G401 (cell line): Measurements from ENCODE around the gene RACGAP1. TPM values are rescaled to one million over a fixed set of nuclear protein-coding genes. Genes with fewer than 3 reads are reported as not detected.
"Not testable (repeated sequence)": the region's sequence is repeated elsewhere in the genome, so short reads cannot be mapped to it uniquely, and the experiment has no call there.

Experiments
- DNase-seq: peaks from one replicate; pipeline ENCODE4 v3.0.0-alpha.2; 2015; ENCODE audit warnings: low spot score
- in situ Hi-C: cut with HindIII; loops from 2 replicates; pipeline ENCODE4 v1.10.0; 2016; ENCODE audit warnings: low sequenced_read_pairs, mixed read lengths
- total RNA-seq: library from RNA; depleted of rRNA; stranded (reverse); fragments of >200 nt; shearing (Covaris generic); gene quantifications from 2 replicates; pipeline ENCODE4 v1.2.3, GENCODE V29; 2014

The RACGAP1 gene
- total RNA-seq, 1 experiment from 2014 or later: 125 TPM

DNA sequence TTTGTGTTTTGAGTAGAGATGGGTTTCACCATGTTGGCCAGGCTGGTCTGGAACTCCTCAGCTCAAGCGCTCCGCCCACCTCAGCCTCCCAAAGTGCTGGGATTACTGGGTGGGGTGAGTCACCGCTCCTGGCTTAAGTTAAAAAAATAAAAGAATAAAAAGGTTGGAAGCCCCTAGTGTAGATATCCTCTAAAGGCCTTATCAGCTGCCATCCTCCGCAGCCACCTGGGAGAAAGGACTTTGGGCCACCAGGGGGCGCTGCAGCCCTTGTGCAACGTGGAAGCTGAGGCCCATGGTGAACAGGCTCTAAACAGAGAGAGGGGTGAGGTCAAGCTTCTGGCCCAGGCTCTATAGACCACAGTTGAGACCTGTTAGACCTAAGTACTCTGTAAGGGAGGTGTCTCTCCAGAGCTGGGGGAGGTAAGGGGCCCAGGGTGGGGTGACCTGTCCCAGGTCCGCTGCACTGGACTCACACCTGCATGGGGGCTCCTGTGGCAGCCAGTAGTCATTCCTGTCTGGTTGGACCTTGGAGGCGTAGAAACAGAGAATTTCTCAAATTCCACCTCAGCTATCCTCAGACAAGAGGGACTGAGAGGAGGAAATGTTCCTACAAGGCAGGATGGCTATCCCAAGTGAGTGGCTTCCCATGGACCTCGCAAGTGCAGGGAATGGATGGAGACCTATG, 14.0 kb upstream of the RACGAP1 start:
- DNase-seq: peak; percentile 79
- in situ Hi-C loops: no loop called here

DNA sequence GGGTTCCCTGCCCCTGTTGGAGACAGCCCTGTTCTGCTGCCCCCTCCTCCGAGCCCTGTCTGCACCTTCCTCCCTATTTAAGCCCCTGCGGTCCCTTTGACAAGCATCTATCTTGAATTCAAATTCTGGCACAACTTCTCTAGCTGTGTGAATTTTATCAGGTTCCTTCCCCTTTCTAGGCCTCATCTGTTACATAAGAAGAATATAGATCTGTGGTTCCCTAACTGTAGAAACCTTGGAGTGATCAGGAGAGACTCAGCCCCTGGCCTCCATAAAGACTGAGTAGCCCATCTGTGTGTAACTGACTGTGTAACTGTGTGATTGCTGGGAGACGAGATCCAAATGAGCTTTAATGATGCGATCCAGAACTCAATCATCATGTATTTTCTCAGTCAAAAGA, 13.0 kb upstream of the RACGAP1 start:
- DNase-seq: no peak
- in situ Hi-C loops: no loop called here

DNA sequence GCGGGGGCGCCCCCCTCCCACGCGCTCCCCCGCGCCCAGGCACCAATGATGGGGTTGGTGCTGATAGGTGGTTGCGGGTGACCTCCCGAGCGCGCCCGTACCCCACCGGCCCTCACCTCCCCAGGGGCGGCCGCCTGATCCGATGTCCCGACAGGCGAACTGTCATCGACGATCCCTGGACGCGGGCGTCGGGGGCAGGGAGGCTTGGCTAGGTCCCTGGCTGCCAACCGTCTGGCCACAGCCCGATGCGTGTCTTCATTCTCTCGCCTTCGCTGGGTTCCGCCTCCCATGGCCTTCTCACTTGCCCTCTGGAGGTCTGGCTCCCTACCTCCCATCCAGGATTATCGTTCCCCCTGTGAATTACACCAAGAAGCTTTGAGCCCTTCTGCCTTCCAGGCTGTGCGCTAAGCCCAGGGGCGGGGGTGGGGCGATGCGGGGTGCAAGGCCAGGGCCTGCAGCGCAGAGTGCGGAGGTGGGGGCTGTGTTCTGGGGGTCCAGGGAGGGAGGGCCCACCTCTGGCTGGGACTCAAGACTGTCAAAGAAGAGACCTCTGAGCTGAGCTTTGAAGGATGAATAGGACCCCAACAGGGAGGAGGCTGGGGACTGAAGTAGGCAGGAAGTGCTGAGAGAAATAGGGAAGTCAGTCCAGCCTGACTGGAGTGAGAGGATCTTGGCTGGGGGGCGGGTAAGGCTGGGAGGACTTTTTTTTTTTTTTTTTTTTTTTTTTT, 7.7 kb upstream of the RACGAP1 start:
- no peak for DNase-seq
- in situ Hi-C loops: no loop called here

DNA sequence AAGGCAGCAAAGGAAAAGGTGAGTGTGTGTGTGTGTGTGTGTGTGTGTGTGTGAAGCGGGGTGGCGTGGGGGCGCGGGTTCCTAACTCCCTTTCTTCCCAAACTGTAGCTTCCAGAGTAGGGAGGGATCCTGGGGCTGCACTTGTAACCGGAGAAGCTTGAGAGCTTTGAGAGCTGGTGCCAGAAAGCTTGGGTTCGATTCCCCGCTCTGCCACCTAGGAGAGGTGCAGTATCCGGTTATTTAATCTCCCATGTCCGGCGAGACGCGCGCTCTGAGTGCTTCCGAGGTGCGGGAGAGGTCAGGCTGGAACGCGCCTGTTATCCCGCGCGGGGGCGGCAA, 7.2 kb upstream of the RACGAP1 start:
- DNase-seq: no peak
- in situ Hi-C loops: no loop called here

DNA sequence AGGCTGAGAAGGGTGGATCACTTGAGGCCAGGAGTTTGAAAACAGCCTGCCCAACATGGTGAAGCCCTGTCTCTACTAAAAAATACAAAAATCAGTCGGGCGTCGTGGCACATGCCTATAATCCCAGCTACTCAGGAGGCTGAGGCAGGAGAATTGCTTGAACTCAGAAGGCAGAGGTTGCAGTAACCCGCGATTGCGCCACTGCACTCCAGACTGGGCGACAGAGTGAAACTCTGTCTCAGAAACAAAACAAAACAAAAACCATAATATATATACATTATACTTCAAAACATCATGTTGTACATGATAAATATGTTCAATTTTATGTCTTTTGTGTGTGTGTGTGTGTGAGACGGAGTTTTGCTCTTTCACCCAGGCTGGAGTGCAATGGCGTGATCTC, 5.2 kb upstream of the RACGAP1 start:
- in situ Hi-C loops, DNase-seq: not testable (repeated sequence)

DNA sequence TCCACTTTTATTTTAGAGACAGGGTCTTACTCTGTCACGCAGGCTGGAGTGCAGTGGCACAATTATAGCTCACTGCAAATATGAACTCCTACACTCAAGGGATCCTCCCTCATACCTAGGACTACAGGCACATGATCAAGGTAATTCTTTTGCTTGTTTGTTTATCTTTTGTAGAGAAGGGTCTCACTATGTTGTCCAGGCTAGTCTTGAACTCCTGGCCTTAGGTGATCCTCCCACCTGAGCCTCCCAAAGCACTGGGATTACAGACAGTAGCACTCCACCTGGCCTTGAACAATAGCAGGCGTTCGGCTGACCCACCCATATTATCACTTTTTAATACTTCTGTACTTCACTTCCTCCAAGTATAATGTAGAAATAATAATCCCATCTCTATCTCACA, 1.4 kb upstream of the RACGAP1 start:
- in situ Hi-C loops: no loop called here
- no peak for DNase-seq

DNA sequence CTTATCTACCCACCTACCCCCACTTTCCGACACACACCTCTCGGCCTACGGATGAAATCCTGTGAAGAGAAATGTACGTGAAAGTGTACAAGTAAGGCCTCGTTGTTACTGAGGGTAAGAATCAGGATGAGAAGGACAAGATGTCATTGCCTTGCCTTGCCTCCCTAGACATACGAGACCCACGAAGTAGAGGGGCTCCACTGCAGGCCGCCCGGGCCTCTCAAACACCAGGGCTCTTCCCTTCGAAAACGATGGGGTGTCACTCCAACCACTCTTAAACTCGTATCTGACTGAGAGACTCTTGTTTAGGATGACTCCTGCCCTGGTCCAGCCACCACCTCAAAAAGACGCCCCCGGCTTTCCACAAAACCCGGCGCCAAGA, 498 bp downstream of the RACGAP1 start:
- in situ Hi-C loops: no loop called here
- no peak for DNase-seq

DNA sequence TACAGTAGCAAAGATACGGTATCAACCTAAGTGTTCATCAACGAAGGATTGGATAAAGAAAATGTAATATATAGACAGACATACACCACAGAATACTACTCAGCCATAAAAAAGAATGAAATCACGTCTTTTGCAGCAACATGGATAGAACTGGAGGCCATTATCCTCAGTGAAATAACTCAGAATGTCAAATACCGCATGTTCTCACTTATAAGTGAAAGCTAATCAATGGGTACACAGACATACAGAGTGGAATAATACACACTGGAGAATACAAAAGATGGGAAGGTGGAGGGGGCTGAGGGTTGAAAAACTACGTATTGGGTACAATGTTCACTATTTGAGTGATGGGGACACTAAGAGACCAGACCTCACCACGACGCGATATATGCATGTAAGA, 1.1 kb downstream of the RACGAP1 start:
- DNase-seq: no peak
- in situ Hi-C loops: no loop called here

DNA sequence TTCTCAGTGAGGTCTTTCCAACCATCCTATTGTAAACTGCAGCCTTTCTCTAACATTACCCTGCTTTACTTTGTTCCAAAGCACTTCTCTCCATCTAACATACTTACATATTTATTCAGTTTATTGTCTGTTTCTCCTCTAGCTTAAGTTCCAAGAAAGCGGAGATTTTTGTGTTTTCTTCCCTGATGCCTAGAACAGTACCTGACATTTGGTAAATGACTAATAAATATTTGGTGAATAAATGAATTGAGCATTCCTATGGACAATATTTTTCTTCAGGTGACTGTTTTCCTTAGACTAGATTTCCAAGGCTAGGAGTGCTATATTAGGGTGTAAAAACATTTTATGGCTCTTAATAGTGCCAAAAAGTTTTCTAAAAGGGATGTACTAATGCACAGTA, 2.4 kb downstream of the RACGAP1 start:
- in situ Hi-C loops: no loop called here
- no peak for DNase-seq

DNA sequence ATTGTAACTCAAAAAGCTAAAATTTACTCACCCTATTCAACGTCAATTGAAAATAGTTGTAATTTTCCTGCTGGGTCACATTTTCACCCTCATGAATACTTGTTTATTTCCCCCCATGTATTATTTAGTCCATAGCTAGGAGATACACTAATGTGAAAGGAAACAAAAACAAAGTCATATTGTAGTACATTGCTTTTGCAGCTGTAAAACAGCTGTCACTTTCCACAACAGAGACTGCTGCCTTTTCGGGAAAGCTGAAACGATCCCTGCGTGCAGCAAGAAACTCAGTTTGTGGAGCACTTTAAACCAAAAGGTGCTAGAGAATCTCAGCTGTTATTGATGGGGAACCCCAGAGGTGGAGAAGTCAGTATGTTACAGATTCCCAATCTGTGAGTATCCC, 4.3 kb downstream of the RACGAP1 start:
- in situ Hi-C loops: no loop called here
- DNase-seq: no peak

DNA sequence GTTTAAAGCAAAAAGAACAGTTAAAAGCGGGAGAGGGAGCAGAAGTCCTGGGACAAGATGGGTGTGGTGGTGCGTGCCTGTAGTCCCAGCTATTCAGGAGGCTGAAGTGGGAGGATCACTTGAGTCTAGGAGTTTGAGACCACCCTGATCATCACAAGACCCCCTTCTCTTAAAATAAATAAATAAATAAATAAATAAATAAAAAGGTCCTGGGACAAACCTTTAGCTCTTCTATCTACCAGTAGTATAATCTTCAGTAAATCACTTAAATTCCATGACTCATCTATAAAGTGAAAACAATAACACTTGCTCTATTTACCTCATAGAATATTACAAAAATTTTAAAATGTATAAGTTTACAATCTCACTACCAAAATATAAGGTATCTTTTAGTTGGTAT, 5.8 kb downstream of the RACGAP1 start:
- DNase-seq: no peak
- in situ Hi-C loops: no loop called here

DNA sequence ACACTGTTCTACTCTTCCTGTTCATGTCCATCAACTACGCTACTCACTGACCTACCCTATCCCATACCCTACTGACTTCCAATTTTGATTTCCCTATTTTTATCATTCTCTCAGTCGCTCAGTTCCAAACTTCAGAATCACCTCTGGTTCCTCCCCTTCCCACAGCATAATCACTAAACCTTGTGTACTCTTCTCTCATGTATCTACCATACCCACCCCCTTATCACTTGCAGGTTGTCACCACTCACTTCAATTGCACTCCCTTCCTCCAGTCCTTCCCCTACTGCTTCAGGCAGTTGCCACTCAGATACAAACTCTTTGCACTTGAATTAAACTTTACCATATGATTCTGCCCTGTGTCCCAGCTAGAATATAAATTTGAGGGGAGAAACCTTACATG, 6.3 kb downstream of the RACGAP1 start:
- in situ Hi-C loops: no loop called here
- no peak for DNase-seq

DNA sequence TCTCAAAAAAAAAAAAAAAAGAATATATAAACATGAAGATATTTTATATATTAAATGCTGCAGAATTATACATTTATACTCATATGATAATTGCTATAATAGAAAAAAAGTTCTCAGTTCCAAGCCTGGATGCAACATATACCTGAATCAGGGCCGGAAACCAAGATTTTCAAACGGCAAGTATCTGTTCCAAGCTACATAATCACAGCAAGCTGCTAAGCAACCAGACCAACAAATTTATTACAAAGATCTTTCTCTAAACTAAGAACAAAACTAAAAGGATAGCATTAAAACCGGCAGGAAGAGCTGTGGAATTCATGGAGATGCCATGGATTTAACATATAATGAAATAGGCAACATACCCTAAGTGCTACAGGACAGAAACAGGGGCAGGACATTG, 7.1 kb downstream of the RACGAP1 start:
- DNase-seq: no peak

DNA sequence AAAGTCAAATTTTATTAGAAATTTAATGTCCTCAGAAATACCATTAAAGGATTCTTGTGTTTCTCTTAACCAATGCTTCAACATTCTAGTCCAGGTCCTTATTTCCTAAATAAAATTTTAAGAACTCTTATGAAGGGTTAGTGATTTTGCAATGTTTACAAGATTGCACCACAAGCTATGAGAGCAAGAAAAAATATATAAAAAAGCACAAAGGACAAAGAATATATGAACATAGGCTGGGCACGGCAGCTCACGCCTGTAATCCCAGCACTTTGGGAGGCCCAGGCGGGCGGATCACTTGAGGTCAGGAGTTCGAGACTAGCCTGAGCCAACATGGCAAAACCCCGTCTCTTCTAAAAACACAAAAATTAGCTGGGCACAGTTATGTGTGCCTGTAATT, 7.7 kb downstream of the RACGAP1 start:
- in situ Hi-C loops: no loop called here
- no peak for DNase-seq

More for the DNA sequence above, 7.1 kb downstream of the RACGAP1 start:
- in situ Hi-C loops: no loop called here

DNA sequence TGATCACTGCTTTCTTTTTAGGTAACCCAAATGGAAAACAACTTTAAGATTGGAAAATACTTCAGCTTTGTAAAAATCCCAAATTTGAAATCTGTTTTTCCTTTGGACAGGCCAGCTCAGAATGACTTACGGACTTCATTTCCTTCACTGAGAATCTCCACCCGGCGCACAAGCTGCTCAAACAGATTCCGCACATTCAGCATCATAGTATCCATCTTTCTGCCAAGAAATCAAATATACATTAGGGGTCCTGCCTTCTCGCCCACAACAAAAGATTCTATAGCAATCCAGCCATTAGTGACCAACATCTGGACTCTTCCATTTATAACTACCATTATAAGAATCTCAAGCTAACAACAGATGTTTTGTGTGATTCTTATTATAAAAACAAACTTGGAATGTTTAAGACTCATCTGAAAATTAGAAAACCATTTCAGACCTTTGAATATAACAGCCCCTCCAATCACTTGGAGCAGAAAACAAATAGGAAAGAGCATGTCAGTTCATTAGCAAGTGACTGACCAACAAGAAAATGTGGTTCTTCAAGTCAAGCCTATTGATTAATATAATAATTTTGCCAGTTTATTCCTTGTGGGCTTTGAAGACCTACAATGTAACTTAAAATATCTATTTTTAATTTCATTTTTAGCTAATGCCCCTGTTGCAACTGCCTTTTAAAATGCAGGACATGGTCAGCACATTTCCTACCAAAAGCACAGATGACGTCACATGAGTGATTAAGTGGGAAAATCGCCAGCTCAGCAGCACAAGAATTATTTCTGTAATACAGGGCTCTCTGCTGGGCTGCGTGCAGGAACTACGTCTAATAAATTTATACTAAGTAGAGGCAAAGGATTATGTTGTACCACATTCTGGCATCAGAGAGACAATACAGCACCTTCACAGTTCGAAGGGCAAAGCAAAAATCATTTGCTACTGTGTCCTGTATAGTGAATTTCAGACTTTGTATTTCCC, 8.5 kb downstream of the RACGAP1 start:
- DNase-seq: peak; percentile 18
- in situ Hi-C loops: no loop called here

DNA sequence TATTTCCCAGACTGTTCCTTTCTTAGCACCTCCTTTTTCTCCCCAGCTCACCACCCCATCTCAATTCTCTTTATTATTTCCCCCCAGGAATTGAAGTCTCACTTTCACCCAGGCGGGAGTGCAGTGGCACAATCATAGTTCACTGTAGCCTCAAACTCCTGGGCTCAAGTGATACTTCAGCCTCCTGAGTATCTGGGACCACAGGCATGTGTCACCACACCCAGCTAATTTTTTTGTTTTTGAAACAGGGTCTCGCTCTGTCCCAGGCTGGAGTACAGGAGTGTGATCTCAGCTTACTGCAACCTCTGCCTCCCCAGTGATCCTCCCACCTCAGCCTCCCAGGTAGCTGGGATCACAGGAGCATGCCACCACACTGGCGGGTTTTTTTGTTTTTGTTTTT, 11.0 kb downstream of the RACGAP1 start:
- in situ Hi-C loops: no loop called here

DNA sequence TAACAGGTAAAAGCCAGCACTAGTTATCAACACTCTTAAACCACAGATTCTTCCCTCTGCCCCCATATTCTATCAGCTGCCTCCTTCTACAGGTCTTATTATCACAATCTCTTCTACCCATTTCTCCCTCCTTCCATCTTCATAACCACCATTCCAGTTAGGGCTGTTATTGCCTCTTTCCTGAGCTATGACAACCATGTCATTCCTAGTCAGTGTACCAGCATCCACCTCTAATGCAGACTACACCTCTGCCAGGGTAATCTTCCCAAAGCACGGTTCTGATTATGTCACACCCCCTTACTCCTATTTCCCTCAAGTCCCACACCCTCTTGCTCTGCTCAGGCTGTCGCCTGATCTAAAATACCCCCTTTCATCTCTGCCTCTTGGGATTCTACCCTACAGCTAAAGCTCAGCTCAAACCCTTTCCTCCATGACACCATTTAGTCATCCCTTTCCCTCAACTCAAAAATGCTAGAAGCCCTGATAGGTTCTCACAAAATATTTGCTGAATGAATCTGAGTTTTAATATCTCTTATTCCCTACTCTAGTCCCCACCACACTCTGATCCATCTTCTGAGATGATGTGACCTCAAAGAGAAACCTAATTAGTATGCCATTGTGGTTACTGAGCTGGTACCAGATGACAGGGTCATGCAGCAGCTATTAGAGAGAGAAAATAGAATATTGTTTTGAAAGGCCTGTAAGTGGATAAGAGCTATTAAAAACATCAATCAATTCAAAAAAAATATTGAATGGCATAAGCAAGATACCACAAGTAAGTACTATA, 11.7 kb downstream of the RACGAP1 start:
- DNase-seq: no peak
- in situ Hi-C loops: no loop called here

More for the DNA sequence above, 11.0 kb downstream of the RACGAP1 start:
- DNase-seq: no peak

DNA sequence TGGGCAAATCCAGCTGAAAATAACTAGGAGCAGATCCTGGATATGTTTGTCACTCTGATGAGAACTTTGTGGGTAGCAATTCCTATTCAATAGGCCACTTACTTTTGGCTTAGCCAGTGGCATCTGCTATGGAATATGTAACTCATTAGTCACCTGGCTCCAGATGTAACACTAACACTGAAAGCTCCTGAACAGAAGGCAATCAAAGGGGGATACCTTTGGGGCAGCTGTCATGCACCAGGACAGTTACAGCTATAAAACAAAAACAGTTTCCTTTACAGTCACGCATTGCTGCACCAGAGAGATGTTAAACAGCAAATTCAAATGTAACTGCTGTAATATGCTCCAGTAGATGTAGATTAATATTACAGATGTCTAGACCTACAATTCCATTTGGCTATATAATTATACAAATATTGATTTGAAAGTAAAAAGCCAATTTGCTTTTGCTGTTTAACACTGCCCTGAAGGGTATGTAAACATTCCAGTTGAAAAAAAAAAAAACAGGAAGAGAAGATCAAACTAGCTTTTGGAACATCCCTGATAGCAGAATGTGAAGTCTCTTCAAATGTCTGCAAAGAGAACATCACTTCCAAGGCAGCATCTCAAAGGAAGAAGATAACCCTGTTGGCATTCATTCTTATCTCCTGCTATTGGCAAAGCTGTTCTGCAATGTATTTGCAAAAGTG, 18.4 kb downstream of the RACGAP1 start:
- DNase-seq: no peak
- in situ Hi-C loops: no loop called here

DNA sequence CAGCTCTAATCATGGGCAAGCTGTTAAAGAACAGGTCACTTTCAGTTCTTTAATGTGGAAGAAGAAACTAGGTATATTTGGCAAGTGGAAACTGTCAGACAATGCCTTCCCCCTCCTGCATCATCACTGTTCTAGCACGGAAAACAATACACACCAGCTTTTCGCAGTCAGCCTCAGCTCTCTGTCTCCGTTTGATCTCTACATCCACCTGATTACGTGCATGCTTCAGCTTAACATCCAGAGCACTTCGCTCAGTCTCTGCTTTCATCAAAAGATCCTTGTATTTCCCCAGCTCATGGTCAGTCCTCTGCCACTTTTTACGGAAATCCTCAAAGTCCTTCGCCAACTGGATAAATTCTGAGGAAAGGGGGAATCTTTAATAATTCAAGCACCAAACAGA, 19.0 kb downstream of the RACGAP1 start:
- in situ Hi-C loops: no loop called here
- no peak for DNase-seq
